ENCODE results near the gene SHISAL2B.
"Not testable (repeated sequence)": the region's sequence is repeated elsewhere in the genome, so short reads cannot be mapped to it uniquely, and the experiment has no call there.

SHISAL2B gene

DNA sequence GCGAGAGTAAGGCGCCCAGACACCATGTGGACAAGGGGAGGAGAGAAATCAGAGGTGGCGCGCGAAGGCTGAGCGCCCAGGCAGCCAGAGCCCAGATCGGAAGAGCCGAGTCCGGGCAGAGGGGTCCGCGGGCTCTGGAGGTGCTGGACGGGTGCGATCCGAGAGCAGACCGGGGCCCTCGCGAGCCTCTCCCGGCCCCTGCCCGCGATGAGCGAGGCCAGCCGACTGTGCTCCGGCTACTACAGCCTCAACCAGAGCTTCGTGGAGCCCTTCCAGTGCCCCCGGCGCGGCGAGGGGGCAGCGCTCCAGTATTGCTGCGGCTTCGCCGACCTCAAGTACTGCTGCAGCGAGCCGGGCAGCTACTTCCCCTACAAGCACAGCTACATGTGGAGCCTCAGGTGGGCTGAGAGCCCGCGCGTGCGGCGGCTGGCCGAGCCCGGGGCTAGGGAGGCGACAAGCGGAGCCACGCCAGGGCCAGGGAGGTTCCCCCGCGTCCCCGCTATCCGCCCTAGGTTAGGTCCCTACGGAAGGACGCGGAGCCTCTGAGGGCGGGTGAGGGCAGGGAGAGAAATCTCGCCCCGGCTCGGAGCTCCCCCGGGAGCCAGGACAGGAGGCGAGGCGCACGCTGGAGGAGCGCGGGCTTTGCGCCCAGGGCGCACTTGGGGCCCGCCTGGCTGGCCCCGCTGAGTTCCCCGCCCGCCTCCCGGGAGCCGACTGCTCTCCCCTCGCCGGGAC lies at the start of gene SHISAL2B:
Gene SHISAL2B (plus strand): TSS at position 87 of the 735 bp plus-strand sequence. CDS start 121 bp downstream, at position 208.
- no peak for DNase-seq (ENCODE audit: low read depth in 2 of 2)

GRCh38 chr5:64644831-64645230 lies 45.5 kb upstream of the SHISAL2B start:
- DNase-seq (ENCODE audit: low read depth in 2 of 2): no peak

DNA sequence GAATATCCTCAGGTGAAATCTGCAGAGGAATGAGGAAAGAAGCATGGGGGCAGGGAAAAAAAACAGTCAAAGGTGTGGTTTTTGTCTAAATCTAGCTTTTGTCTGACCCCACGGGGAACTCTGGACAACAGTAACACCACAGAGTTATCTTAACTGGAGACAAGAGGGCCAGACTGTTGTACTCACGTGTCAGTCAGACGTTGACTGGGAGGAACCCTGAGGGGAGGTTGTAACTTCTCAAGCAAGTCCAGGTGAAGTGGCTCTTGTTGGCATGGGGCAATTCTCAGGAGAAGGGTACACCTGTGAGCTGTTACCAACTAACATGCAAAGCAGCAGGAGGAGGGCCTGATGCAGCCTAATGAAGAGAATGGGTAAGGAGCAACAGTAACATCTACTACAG lies 44.1 kb upstream of the SHISAL2B start:
- no peak for DNase-seq (ENCODE audit: low read depth in 2 of 2)

GRCh38 chr5:64649512-64649911 lies 40.8 kb upstream of the SHISAL2B start:
- no peak for DNase-seq (ENCODE audit: low read depth in 2 of 2)

- no peak for DNase-seq (ENCODE audit: low read depth in 2 of 2)
Observed at GRCh38 chr5:64653766-64654560, 36.3 kb upstream of the SHISAL2B start.

DNA sequence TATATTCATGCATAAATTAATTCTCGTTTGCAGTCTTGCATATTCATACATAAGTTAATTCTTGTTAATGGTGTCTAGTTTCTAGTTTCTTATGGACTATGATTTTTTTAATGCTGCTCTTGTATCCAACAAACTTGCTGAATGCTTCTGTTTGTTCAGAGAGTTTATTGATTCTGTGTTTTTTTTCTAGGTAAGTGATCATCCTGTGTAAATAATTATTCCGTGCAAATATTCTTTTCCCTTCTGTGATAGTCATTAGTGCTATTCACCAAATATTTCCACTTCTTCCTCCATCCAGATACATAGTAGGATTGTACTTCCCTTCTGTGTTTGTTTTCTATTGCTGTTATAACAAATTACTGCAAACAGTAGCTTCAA lies 35.8 kb upstream of the SHISAL2B start:
- DNase-seq (ENCODE audit: low read depth in 2 of 2): no peak

- no peak for DNase-seq (ENCODE audit: low read depth in 2 of 2)
Observed at GRCh38 chr5:64655596-64655995, 34.7 kb upstream of the SHISAL2B start.

DNA sequence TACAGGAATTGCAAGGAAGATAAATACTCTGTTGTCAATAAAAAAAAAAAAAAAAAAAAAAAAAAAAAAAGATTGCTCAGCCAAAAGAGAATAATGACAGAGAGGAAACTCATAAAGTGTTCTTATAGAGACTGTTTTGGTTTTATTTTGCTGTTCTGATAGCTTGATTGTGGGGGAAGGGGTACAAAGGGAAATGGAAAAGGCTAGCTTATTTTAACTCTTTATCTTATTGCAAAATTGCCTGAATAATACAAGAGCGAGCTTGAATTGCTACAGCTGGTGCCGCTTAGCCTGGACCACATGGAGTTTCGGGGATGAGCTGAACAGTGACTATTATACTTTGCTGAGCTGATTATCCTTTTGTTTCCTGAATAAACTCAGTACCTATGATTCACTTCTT lies 31.0 kb upstream of the SHISAL2B start:
- no peak for DNase-seq (ENCODE audit: low read depth in 2 of 2)

- DNase-seq (ENCODE audit: low read depth in 2 of 2): not testable (repeated sequence)
Observed at GRCh38 chr5:64663181-64663580, 27.1 kb upstream of the SHISAL2B start.

- no peak for DNase-seq (ENCODE audit: low read depth in 2 of 2)
Observed at GRCh38 chr5:64665243-64665642, 25.1 kb upstream of the SHISAL2B start.

- DNase-seq (ENCODE audit: low read depth in 2 of 2): no peak
Observed at GRCh38 chr5:64666078-64666477, 24.2 kb upstream of the SHISAL2B start.

- no peak for DNase-seq (ENCODE audit: low read depth in 2 of 2)
Observed at GRCh38 chr5:64667068-64667467, 23.2 kb upstream of the SHISAL2B start.

GRCh38 chr5:64670277-64670676 lies 20.0 kb upstream of the SHISAL2B start:
- DNase-seq (ENCODE audit: low read depth in 2 of 2): no peak

DNA sequence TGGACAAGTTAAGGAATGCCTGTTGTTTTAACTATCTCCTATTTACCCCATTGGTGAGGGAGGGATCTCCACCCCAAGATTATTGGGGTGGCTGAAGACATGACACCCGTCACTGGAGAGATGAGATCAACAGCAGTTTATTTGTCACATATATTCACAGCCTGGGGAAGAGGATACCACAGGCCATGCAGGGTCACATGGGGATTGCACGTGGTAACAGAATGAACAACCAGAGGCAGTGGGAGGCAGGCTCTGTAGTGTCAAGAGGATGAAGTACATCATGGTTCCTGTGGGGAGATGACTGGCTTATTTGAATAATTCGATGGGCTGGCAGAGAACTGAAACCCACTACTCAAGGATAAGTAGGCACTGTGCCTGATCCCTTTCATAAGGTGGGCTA lies 18.6 kb upstream of the SHISAL2B start:
- no peak for DNase-seq (ENCODE audit: low read depth in 2 of 2)

DNA sequence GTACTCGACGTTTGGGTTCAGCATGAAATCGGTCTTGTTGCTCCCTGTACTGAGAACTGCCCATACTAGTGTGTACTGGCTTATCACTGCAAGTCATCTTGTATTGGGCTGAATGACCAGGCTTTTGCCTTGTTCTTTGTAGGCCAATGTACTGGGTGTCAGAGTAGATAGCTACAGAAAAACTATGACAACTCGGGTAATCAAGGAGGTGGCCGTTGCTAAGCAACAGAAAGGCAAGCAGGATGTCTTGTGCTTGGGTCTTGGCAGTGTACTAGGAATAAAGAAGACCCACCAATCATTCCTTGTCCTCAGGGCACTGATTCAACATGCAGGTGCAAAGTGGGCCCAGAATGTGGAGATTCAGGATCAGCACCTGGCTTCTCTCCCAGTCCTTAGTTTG lies 11.9 kb upstream of the SHISAL2B start:
- DNase-seq (ENCODE audit: low read depth in 2 of 2): no peak

GRCh38 chr5:64680289-64680688 lies 10.0 kb upstream of the SHISAL2B start:
- DNase-seq (ENCODE audit: low read depth in 2 of 2): no peak

DNA sequence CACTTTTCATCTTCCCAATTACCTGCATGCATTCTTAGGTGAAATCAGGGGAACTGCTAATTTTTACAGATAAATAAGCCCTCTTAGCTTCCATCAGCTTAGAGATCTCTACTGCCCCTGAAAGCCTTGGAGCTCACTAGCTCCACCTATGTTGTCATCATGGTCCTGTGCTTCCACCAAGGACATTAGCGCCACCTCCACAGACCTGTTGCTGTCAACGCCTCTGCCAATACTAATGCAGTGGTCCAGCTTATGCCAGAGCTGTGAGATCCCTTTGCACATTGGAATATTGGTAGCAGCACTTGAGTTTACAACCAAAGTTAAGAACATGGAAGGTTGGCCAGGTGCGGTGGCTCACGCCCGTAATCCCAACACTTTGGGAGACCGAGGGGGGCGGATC lies 7.7 kb upstream of the SHISAL2B start:
- DNase-seq (ENCODE audit: low read depth in 2 of 2): no peak

DNA sequence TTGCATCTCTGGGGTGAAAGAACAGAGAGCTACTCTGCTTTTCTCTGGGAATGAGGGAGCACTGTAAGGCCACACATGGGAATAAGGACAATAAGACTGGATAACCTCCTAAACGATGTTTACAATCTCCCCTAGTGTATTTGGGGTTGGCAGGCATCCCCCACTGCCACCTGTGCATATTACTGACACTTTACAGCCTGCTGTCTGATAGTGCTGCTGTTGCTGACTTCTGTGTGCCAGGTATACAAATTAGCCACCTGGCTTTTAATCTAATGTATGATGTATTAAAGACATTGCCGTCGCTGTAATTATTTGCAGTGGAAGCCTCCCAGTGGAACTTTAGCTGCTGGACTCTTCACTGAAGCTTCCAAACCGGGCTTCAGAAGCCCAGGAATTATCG lies 4.4 kb upstream of the SHISAL2B start:
- DNase-seq (ENCODE audit: low read depth in 2 of 2): no peak

- DNase-seq (ENCODE audit: low read depth in 2 of 2): no peak
Observed at GRCh38 chr5:64688391-64688790, 1.9 kb upstream of the SHISAL2B start.

GRCh38 chr5:64688965-64689364 lies 1.3 kb upstream of the SHISAL2B start:
- no peak for DNase-seq (ENCODE audit: low read depth in 2 of 2)

- DNase-seq (ENCODE audit: low read depth in 2 of 2): no peak
Observed at GRCh38 chr5:64690104-64690416, 243 bp upstream of the SHISAL2B start.

DNA sequence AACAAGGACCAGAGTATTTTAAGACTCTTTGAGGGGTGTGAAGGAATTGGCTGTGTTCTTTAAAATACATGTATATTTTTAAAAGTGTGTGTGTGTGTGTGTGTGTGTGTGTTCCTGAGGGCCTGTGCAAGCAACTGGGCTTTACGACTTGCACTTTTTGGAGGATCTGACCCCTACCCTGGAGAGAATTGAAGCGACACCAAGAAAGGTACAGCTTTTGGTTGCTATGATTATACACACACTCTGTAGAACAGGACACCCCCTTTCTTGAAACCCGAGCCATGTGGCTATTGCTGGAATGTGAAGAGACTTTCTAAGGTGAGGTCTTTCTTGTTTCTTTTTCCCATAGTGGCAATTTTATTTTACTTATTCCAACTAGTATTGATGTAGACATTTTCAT lies 988 bp downstream of the SHISAL2B start:
- no peak for DNase-seq (ENCODE audit: low read depth in 2 of 2)

GRCh38 chr5:64693636-64694035 lies 3.3 kb downstream of the SHISAL2B start:
- DNase-seq (ENCODE audit: low read depth in 2 of 2): no peak

Data from activated CD4-positive, alpha-beta T cell treated with anti-CD3 and anti-CD28 coated beads for 24 hours (primary cell).